ENCODE results near the gene OBI1.

DNA sequence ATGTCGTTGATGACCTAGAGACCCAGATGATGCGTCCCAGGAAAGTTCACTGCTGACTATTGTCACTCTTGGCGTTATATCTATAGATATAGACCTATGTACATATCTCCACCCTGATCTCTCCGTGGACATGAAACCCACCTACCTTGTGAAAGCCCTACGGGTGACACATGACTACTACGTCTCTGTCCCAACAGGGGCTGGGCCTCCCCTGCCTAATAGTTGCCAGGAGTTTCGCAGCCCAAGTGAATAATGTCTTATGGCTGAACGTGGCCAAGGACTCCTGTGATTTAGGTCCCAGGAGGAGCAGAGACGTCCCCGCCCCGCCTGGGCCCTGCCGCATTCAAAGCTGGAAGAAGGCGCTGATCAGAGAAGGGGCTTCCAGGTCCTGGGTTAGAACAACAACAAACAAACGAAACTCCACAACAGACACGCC is 50.7 kb downstream of the OBI1 start:
- TF ChIP-seq, protein P1, sequence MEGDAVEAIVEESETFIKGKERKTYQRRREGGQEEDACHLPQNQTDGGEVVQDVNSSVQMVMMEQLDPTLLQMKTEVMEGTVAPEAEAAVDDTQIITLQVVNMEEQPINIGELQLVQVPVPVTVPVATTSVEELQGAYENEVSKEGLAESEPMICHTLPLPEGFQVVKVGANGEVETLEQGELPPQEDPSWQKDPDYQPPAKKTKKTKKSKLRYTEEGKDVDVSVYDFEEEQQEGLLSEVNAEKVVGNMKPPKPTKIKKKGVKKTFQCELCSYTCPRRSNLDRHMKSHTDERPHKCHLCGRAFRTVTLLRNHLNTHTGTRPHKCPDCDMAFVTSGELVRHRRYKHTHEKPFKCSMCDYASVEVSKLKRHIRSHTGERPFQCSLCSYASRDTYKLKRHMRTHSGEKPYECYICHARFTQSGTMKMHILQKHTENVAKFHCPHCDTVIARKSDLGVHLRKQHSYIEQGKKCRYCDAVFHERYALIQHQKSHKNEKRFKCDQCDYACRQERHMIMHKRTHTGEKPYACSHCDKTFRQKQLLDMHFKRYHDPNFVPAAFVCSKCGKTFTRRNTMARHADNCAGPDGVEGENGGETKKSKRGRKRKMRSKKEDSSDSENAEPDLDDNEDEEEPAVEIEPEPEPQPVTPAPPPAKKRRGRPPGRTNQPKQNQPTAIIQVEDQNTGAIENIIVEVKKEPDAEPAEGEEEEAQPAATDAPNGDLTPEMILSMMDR (IDR thresholded peaks at IDR 0.05 in 2 of 3, conservative IDR thresholded peaks at IDR 0.05 in 1 of 3; ENCODE audit: borderline replicate concordance in 1 of 3, insufficient read depth in 1 of 3, low read depth in 2 of 3, low read length in 2 of 3), result no peak
- TF ChIP-seq EGR1 (IDR thresholded peaks at IDR 0.05; ENCODE audit: low read depth) (no peak), CEBPB (IDR thresholded peaks at IDR 0.05; ENCODE audit: low read depth) (no peak), POLR2A (IDR thresholded peaks at IDR 0.05; ENCODE audit: borderline replicate concordance, extremely low read depth, insufficient read depth, insufficient read length) (no peak), POLR2AphosphoS5 (IDR thresholded peaks at IDR 0.05; ENCODE audit: low read depth, low read length) (no peak), EZH2 (IDR thresholded peaks at IDR 0.05) (no peak), SIN3A (IDR thresholded peaks at IDR 0.05; ENCODE audit: low read depth) (no peak)
- TF ChIP-seq, protein P2, sequence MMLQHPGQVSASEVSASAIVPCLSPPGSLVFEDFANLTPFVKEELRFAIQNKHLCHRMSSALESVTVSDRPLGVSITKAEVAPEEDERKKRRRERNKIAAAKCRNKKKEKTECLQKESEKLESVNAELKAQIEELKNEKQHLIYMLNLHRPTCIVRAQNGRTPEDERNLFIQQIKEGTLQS (IDR thresholded peaks at IDR 0.05), result no peak
